Hepatocyte (in vitro differentiated cells): Measurements from ENCODE around the gene MC5R. TPM values are rescaled to one million over a fixed set of nuclear protein-coding genes. Genes with fewer than 3 reads are reported as not detected.

Source experiments
- DNase-seq: peaks from one replicate; pipeline ENCODE4 v3.0.0-alpha.2; 2016; ENCODE audit warnings: low spot score
- H2AFZ ChIP-seq: fragments of 200-600 bp; sonication (generic); 2 replicates; pipeline ENCODE4 v1.6.0; 2016; ENCODE audit warnings: antibody characterized with exemption, mild to moderate bottlenecking
- H3K27ac ChIP-seq: fragments of 200-600 bp; sonication (generic); 2 replicates; pipeline ENCODE4 v1.5.1; 2016; ENCODE audit warnings: mild to moderate bottlenecking
- H3K27me3 ChIP-seq: fragments of 200-600 bp; sonication (generic); 2 replicates; pipeline ENCODE4 v1.6.1; 2016
- H3K36me3 ChIP-seq: fragments of 200-600 bp; sonication (generic); replicated peaks from 2 replicates; pipeline ENCODE4 v1.5.1; 2016; ENCODE audit warnings: low read depth; ENCODE audit not compliant: insufficient read depth
- H3K4me1 ChIP-seq: fragments of 200-600 bp; sonication (generic); 2 replicates; pipeline ENCODE4 v1.5.1; 2016; ENCODE audit warnings: mild to moderate bottlenecking, moderate library complexity; ENCODE audit not compliant: insufficient read depth
- H3K4me2 ChIP-seq: fragments of 200-600 bp; sonication (generic); 2 replicates; pipeline ENCODE4 v1.6.0; 2016
- H3K4me3 ChIP-seq: fragments of 200-600 bp; sonication (generic); 2 replicates; pipeline ENCODE4 v1.5.1; 2016; ENCODE audit warnings: mild to moderate bottlenecking
- H3K79me2 ChIP-seq: fragments of 200-600 bp; sonication (generic); 2 replicates; pipeline ENCODE4 v1.6.0; 2017; ENCODE audit warnings: mild to moderate bottlenecking
- H3K9me2 ChIP-seq: fragments of 200-600 bp; sonication (generic); replicated peaks from 2 replicates; pipeline ENCODE4 v1.6.0; 2017; ENCODE audit warnings: mild to moderate bottlenecking; ENCODE audit not compliant: insufficient read depth
- H3K9me3 ChIP-seq: fragments of 200-600 bp; sonication (generic); 2 replicates; pipeline ENCODE4 v1.5.1; 2016; ENCODE audit warnings: low read depth, mild to moderate bottlenecking
- H4K20me1 ChIP-seq: fragments of 200-600 bp; sonication (generic); 2 replicates; pipeline ENCODE4 v1.6.0; 2016; ENCODE audit warnings: mild to moderate bottlenecking; ENCODE audit not compliant: insufficient read depth, poor library complexity, severe bottlenecking
- EZH2 ChIP-seq: fragments of 200-600 bp; sonication (generic); IDR thresholded peaks from 2 replicates; pipeline ENCODE4 v1.6.1; 2016; ENCODE audit warnings: antibody characterized with exemption, mild to moderate bottlenecking, borderline replicate concordance
- EZH2phosphoT487 ChIP-seq: fragments of 200-600 bp; sonication (generic); IDR thresholded peaks from one replicate; pipeline ENCODE4 v1.6.1; 2018; ENCODE audit warnings: antibody characterized with exemption, mild to moderate bottlenecking, low read depth, moderate library complexity; ENCODE audit not compliant: unreplicated experiment, severe bottlenecking
- WGBS: methylation state at CpG from one replicate; pipeline ENCODE4 v1.1.6; 2016; ENCODE audit warnings: low lambda C conversion rate; ENCODE audit errors: missing lambda C conversion rate; 5-methylcytosine and 5-hydroxymethylcytosine counted together
- polyA plus RNA-seq: library from polyadenylated mRNA; unstranded; fragments of >200 nt; fragmentation: Nextera tagmentation; extraction: Ambion mirVana; gene quantifications from 2 replicates; pipeline ENCODE4 v1.2.1, GENCODE V29; 2016
- total RNA-seq: library from RNA; depleted of rRNA; stranded (reverse); fragments of >200 nt; gene quantifications from 2 replicates; pipeline ENCODE4 v1.2.3, GENCODE V29; 2014
- TF ChIP-seq, protein P1 (sequence below): fragments of 200-600 bp; sonication (generic); IDR thresholded peaks from 2 replicates; pipeline ENCODE4 v1.5.1; 2016; ENCODE audit warnings: antibody characterized with exemption, mild to moderate bottlenecking; ENCODE audit not compliant: poor library complexity

MC5R gene
- total and polyA plus RNA-seq, 2 experiments from 2014 or later: not detected

GRCh38 chr18:13831864-13832508 is 8.0 kb downstream of the MC5R start:
- Histone ChIP-seq H3K4me2 (no peak overlapping the region), H3K9me3 (no peaks in the 10 kb centered on the region), H3K36me3 (no peaks in the 10 kb centered on the region), H3K9me2 (no peaks in the 10 kb centered on the region), H3K4me3 (no peak overlapping the region), H4K20me1 (no peaks in the 10 kb centered on the region), H3K79me2 (no peaks in the 10 kb centered on the region), H3K27ac (no peak overlapping the region), H3K4me1 (no peaks in the 10 kb centered on the region), H3K27me3 (no peaks in the 10 kb centered on the region), H2AFZ (no peak overlapping the region)
- no peak for DNase-seq
- TF ChIP-seq, protein P1, sequence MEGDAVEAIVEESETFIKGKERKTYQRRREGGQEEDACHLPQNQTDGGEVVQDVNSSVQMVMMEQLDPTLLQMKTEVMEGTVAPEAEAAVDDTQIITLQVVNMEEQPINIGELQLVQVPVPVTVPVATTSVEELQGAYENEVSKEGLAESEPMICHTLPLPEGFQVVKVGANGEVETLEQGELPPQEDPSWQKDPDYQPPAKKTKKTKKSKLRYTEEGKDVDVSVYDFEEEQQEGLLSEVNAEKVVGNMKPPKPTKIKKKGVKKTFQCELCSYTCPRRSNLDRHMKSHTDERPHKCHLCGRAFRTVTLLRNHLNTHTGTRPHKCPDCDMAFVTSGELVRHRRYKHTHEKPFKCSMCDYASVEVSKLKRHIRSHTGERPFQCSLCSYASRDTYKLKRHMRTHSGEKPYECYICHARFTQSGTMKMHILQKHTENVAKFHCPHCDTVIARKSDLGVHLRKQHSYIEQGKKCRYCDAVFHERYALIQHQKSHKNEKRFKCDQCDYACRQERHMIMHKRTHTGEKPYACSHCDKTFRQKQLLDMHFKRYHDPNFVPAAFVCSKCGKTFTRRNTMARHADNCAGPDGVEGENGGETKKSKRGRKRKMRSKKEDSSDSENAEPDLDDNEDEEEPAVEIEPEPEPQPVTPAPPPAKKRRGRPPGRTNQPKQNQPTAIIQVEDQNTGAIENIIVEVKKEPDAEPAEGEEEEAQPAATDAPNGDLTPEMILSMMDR: peak; percentile 31
- TF ChIP-seq EZH2phosphoT487: no peak
- no peak for TF ChIP-seq EZH2
- 65% methylated on average over 11 of the region's 11 CpGs for WGBS

DNA sequence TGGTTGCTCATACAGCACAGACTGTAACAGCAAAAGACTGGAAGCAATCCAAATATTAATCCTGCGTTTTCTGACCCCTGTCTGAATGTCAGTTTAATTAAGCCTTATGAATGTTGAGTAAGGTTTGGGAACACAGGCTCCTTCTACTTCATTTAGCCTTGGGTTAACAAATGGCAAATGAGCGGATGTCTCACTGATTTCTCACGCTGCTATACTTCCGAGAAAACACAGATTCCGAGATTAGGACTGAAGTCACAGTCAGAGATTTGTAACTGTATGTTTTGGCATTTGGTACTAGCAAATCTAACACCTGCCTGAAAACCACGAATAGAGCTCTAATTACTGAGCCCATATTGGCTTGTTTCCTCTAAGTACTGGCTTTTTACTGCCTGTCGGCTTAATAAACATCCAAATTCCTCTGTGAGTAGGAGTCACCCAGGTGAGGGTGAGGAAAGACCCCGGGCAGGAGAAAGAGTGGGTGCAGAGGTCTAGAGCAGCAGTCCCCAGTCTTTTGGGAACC is 10.6 kb downstream of the MC5R start:
- Histone ChIP-seq H3K79me2 (no peaks in the 10 kb centered on the region), H3K36me3 (no peaks in the 10 kb centered on the region), H2AFZ (no peak overlapping the region), H4K20me1 (no peaks in the 10 kb centered on the region), H3K4me1 (no peaks in the 10 kb centered on the region), H3K4me3 (no peak overlapping the region), H3K9me3 (no peaks in the 10 kb centered on the region), H3K27ac (no peak overlapping the region), H3K4me2 (no peak overlapping the region), H3K9me2 (no peaks in the 10 kb centered on the region), H3K27me3 (no peaks in the 10 kb centered on the region)
- 72% methylated on average over 8 of the region's 8 CpGs for WGBS
- DNase-seq: no peak
- TF ChIP-seq EZH2phosphoT487 (no peak), EZH2 (no peak)
- TF ChIP-seq, protein P1: no peak

DNA sequence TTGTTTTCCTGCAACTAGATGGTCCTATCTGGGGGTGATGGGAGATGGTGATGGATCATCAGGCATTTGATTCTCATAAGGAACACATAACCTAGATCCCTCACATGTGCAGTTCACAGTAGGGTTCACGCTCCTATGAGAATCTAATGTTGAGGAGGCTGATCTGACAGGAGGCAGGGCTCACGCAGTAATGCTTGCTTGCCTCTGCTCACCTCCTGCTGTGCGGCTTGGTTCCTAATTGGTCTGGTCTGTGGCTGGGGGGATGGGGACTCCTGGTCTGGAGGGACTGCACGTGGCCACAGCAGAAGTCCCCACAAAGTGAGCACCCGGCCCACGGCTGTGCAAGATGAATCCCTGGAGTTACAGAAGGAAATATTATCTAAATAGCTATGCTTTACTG is 11.3 kb downstream of the MC5R start:
- Histone ChIP-seq H3K4me1 (no peaks in the 10 kb centered on the region), H3K27ac (no peak overlapping the region), H3K36me3 (no peaks in the 10 kb centered on the region), H3K9me3 (no peaks in the 10 kb centered on the region), H3K4me2 (no peak overlapping the region), H3K9me2 (no peaks in the 10 kb centered on the region), H4K20me1 (no peaks in the 10 kb centered on the region), H2AFZ (no peak overlapping the region), H3K79me2 (no peaks in the 10 kb centered on the region), H3K4me3 (no peak overlapping the region), H3K27me3 (no peaks in the 10 kb centered on the region)
- WGBS: 75% methylated on average over 6 of the region's 6 CpGs
- no peak for DNase-seq
- TF ChIP-seq EZH2 (no peak), EZH2phosphoT487 (no peak)
- TF ChIP-seq, protein P1: no peak
